ENCODE data around the gene NUBPL. TPM values are rescaled to one million over a fixed set of nuclear protein-coding genes. Genes with fewer than 3 reads are reported as not detected.
"Not testable (repeated sequence)": the region's sequence is repeated elsewhere in the genome, so short reads cannot be mapped to it uniquely, and the experiment has no call there.

NUBPL gene
- total RNA-seq, 1 experiment from 2014 or later = 5.7 TPM

DNA sequence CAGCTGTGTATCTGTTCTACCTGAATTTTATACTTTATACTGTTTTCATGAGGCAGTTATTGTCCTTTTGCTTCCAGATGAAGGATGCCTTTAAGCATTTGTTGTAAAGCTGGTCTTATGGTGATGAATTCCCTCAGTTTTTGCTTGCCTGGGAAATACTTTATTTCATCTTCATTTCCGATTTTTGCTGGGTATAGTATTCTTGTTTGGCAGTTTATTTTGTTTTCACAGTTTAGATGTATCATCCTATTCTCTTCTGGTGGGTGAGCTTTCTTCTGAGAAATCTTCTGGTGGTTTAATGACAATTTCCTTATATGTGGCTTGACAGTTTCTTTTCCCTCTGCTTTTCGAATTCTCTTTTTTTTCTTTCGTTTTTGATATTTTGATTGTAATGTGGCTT lies 188.1 kb downstream of the NUBPL start:
- Histone ChIP-seq H3K4me1 (ENCODE audit: control insufficient read depth, insufficient read depth, low read length) (no peaks in the 10 kb centered on the region), H3K27ac (ENCODE audit: low read length) (no peak overlapping the region), H3K36me3 (ENCODE audit: control insufficient read depth, insufficient read depth, low read length) (no peaks in the 10 kb centered on the region), H3K27me3 (ENCODE audit: control insufficient read depth, insufficient read depth, low read length) (no peaks in the 10 kb centered on the region), H3K4me3 (ENCODE audit: low read depth in 2 of 2, low read length in 2 of 2) (no peak overlapping the region), H3K9me3 (ENCODE audit: control insufficient read depth, insufficient read depth, low read depth, low read length) (peaks cover 4% of the 10 kb centered on the region; the same call in 1 of the 2 replicates)
- DNase-seq (ENCODE audit: low read depth, low spot score) = no peak
- ChIA-PET POLR2A (no interaction called here), CTCF (no interaction called here)
- TF ChIP-seq, protein P1, sequence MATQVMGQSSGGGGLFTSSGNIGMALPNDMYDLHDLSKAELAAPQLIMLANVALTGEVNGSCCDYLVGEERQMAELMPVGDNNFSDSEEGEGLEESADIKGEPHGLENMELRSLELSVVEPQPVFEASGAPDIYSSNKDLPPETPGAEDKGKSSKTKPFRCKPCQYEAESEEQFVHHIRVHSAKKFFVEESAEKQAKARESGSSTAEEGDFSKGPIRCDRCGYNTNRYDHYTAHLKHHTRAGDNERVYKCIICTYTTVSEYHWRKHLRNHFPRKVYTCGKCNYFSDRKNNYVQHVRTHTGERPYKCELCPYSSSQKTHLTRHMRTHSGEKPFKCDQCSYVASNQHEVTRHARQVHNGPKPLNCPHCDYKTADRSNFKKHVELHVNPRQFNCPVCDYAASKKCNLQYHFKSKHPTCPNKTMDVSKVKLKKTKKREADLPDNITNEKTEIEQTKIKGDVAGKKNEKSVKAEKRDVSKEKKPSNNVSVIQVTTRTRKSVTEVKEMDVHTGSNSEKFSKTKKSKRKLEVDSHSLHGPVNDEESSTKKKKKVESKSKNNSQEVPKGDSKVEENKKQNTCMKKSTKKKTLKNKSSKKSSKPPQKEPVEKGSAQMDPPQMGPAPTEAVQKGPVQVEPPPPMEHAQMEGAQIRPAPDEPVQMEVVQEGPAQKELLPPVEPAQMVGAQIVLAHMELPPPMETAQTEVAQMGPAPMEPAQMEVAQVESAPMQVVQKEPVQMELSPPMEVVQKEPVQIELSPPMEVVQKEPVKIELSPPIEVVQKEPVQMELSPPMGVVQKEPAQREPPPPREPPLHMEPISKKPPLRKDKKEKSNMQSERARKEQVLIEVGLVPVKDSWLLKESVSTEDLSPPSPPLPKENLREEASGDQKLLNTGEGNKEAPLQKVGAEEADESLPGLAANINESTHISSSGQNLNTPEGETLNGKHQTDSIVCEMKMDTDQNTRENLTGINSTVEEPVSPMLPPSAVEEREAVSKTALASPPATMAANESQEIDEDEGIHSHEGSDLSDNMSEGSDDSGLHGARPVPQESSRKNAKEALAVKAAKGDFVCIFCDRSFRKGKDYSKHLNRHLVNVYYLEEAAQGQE (IDR thresholded peaks at IDR 0.05; ENCODE audit: insufficient read depth in 1 of 2, low read depth in 2 of 2, low read length in 1 of 2) = no peak
- TF ChIP-seq TCF7L2 (IDR thresholded peaks at IDR 0.05; ENCODE audit: low read depth, low read length) = no peak
- TF ChIP-seq POLR2AphosphoS5 (IDR thresholded peaks at IDR 0.05; ENCODE audit: low read depth, low read length) = no peak
- TF ChIP-seq, protein P2, sequence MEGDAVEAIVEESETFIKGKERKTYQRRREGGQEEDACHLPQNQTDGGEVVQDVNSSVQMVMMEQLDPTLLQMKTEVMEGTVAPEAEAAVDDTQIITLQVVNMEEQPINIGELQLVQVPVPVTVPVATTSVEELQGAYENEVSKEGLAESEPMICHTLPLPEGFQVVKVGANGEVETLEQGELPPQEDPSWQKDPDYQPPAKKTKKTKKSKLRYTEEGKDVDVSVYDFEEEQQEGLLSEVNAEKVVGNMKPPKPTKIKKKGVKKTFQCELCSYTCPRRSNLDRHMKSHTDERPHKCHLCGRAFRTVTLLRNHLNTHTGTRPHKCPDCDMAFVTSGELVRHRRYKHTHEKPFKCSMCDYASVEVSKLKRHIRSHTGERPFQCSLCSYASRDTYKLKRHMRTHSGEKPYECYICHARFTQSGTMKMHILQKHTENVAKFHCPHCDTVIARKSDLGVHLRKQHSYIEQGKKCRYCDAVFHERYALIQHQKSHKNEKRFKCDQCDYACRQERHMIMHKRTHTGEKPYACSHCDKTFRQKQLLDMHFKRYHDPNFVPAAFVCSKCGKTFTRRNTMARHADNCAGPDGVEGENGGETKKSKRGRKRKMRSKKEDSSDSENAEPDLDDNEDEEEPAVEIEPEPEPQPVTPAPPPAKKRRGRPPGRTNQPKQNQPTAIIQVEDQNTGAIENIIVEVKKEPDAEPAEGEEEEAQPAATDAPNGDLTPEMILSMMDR (IDR thresholded peaks at IDR 0.05) = no peak
- no peak for TF ChIP-seq SIN3A (IDR thresholded peaks at IDR 0.05; ENCODE audit: borderline replicate concordance, insufficient read depth, low read depth, low read length)
- BruUV-seq (replicated peaks) = no TSS peak
- intact Hi-C loops (cut with micrococcal nuclease; ENCODE audit: unreplicated experiment) = no loop called here
- in situ Hi-C loops (cut with HindIII; ENCODE audit: low pct_unique_long_range_greater_than_20kb, low sequenced_read_pairs) = no loop called here
- no peak for ATAC-seq

DNA sequence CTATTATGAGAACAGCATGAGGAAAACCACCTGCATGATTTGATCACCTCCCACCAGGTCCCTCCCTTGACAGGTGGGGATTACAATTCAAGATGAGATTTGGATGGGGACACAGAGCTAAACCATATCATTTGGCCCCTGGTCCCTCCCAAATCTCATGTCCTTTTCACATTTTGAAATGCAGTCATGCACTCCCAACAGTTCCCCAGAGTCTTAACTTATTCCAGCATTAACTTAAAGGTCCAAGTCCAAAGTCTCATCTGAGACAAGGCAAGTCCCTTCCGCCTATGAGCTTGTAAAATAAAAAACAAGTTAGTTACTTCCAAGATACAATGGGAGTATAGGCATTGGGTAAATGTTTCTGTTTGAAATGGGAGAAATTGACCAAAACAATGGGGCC lies 189.8 kb downstream of the NUBPL start:
- in situ Hi-C loops (cut with HindIII; ENCODE audit: low pct_unique_long_range_greater_than_20kb, low sequenced_read_pairs); H3K4me3 ChIP-seq (ENCODE audit: low read depth in 2 of 2, low read length in 2 of 2); BruUV-seq (replicated peaks); H3K4me1 ChIP-seq (ENCODE audit: control insufficient read depth, insufficient read depth, low read length); DNase-seq (ENCODE audit: low read depth, low spot score); POLR2A ChIA-PET; H3K27ac ChIP-seq (ENCODE audit: low read length); CTCF ChIA-PET; intact Hi-C loops (cut with micrococcal nuclease; ENCODE audit: unreplicated experiment); H3K27me3 ChIP-seq (ENCODE audit: control insufficient read depth, insufficient read depth, low read length); H3K36me3 ChIP-seq (ENCODE audit: control insufficient read depth, insufficient read depth, low read length); ATAC-seq; H3K9me3 ChIP-seq (ENCODE audit: control insufficient read depth, insufficient read depth, low read depth, low read length): not testable (repeated sequence)

DNA sequence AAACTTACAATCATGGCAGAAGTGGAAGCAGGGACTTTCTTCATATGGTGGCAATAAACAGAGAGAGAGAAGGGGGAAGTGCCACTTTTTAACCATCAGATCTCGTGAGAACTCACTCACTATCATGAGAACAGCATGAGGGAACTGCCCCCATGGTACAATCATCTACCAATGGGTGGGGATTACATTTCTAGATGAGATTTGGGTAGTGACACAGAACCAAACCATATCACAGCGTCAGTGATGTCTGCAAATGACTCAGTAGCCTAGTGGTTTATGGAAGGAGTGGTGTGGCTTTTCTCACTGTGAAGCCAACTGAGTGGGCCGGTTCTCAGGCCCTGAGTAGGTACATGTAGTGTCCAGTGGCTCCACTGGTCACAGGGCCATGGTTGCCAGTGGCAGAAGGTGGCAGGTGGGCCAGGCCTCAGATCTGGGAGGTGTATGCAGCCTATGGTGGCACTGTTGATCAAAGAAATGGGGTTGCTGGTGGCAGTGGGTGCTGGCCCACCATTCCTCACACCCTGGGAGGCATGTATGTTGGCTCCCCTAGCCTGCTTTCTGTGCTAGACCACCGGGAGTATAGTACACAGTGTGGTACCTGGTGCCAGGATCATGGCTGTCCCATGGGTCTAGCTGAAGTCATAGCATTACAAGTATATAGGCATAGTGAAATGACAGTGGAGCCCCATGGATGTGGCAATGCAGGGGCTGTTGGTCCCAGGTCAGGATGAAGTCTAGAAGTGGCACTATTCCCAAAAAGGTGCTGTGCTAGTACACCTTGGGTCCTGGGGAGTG lies 191.9 kb downstream of the NUBPL start:
- CTCF ChIA-PET = no interaction called here
- in situ Hi-C loops (cut with HindIII; ENCODE audit: low pct_unique_long_range_greater_than_20kb, low sequenced_read_pairs) = no loop called here
- no TSS peak for BruUV-seq (replicated peaks)

More for the DNA sequence above, 191.9 kb downstream of the NUBPL start:
- Histone ChIP-seq H3K9me3 (ENCODE audit: control insufficient read depth, insufficient read depth, low read depth, low read length) (peaks cover 4% of the 10 kb centered on the region; the same call in 1 of the 2 replicates), H3K27ac (ENCODE audit: low read length) (no peak overlapping the region), H3K27me3 (ENCODE audit: control insufficient read depth, insufficient read depth, low read length) (no peaks in the 10 kb centered on the region), H3K4me1 (ENCODE audit: control insufficient read depth, insufficient read depth, low read length) (no peaks in the 10 kb centered on the region), H3K36me3 (ENCODE audit: control insufficient read depth, insufficient read depth, low read length) (no peaks in the 10 kb centered on the region), H3K4me3 (ENCODE audit: low read depth in 2 of 2, low read length in 2 of 2) (no peak overlapping the region)
- no peak for ATAC-seq
- intact Hi-C loops (cut with micrococcal nuclease; ENCODE audit: unreplicated experiment) = no loop called here
- TF ChIP-seq POLR2AphosphoS5 (IDR thresholded peaks at IDR 0.05; ENCODE audit: low read depth, low read length) = no peak
- TF ChIP-seq, protein P2 (IDR thresholded peaks at IDR 0.05) = no peak
- TF ChIP-seq, protein P1 (IDR thresholded peaks at IDR 0.05; ENCODE audit: insufficient read depth in 1 of 2, low read depth in 2 of 2, low read length in 1 of 2) = no peak
- no peak for TF ChIP-seq TCF7L2 (IDR thresholded peaks at IDR 0.05; ENCODE audit: low read depth, low read length)
- no peak for TF ChIP-seq SIN3A (IDR thresholded peaks at IDR 0.05; ENCODE audit: borderline replicate concordance, insufficient read depth, low read depth, low read length)
- no peak for DNase-seq (ENCODE audit: low read depth, low spot score)
- POLR2A ChIA-PET = no interaction called here
